ENCODE data around the gene TMEM203.

DNA sequence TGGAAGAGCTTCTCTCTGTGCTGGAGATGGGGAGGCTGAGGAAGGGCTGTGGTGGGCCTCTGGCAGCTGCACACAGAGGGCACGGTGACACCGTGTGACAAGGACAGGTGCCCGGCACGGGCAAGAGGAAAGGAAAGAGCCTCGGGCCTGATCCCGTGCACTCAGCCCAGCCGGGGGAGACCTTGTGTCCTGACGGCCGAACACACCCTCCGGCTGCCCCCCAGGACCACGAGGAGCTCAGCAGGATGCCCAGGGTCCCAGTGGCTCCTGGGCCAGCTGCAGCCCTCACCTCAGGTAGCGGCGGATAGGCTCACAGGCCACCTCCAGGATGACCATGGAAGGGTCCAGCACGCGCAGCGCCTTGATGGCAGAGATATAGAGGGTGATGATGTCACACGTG is 22.6 kb downstream of the TMEM203 start:
- TF ChIP-seq POLR2A (IDR thresholded peaks at IDR 0.05) (no peak), POLR2AphosphoS5 (IDR thresholded peaks at IDR 0.05) (no peak), EP300 (IDR thresholded peaks at IDR 0.05; ENCODE audit: low read depth) (no peak)
- TF ChIP-seq, protein P1, sequence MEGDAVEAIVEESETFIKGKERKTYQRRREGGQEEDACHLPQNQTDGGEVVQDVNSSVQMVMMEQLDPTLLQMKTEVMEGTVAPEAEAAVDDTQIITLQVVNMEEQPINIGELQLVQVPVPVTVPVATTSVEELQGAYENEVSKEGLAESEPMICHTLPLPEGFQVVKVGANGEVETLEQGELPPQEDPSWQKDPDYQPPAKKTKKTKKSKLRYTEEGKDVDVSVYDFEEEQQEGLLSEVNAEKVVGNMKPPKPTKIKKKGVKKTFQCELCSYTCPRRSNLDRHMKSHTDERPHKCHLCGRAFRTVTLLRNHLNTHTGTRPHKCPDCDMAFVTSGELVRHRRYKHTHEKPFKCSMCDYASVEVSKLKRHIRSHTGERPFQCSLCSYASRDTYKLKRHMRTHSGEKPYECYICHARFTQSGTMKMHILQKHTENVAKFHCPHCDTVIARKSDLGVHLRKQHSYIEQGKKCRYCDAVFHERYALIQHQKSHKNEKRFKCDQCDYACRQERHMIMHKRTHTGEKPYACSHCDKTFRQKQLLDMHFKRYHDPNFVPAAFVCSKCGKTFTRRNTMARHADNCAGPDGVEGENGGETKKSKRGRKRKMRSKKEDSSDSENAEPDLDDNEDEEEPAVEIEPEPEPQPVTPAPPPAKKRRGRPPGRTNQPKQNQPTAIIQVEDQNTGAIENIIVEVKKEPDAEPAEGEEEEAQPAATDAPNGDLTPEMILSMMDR (IDR thresholded peaks at IDR 0.05), result no peak
